Activated CD4-positive, alpha-beta T cell treated with anti-CD3 and anti-CD28 coated beads for 1 hour (primary cell): ENCODE data around the gene ARGLU1.

ENCODE experiments used
- DNase-seq: peaks from one replicate; pipeline ENCODE4 v3.0.0-alpha.2; 2020

The ARGLU1 gene

GRCh38 chr13:106496072-106496997 lies 71.6 kb downstream of the ARGLU1 start:
- no peak for DNase-seq

GRCh38 chr13:106494936-106495335 lies 73.0 kb downstream of the ARGLU1 start:
- no peak for DNase-seq

- no peak for DNase-seq
Observed at GRCh38 chr13:106494506-106494905, 73.4 kb downstream of the ARGLU1 start.

GRCh38 chr13:106493533-106494220 lies 74.3 kb downstream of the ARGLU1 start:
- no peak for DNase-seq

GRCh38 chr13:106492588-106493475 lies 75.1 kb downstream of the ARGLU1 start:
- DNase-seq, result no peak

- no peak for DNase-seq
Observed at GRCh38 chr13:106491928-106492587, 75.9 kb downstream of the ARGLU1 start.
